Activated CD8-positive, alpha-beta memory T cell treated with anti-CD3 and anti-CD28 coated beads, Interleukin-2, amount 50 U/mL, for 1 hour (primary cell): ENCODE measurements around the gene ZBTB42.

ENCODE experiments used
- DNase-seq: peaks from one replicate; pipeline ENCODE4 v3.0.0-alpha.2; 2020; ENCODE audit errors: extremely low read depth

The ZBTB42 gene

GRCh38 chr14:104800771-104801519, at the start of gene ZBTB42:
TSS of gene ZBTB42 (plus strand) at chr14:104801101. CDS start at chr14:104801198, 97 bp downstream.
- DNase-seq: no peak

- no peak for DNase-seq
These were observed 49.1 kb upstream of the ZBTB42 start for GRCh38 chr14:104751539-104752422.

GRCh38 chr14:104752423-104752734, 48.5 kb upstream of the ZBTB42 start:
- DNase-seq: no peak

GRCh38 chr14:104752735-104753527, 48.0 kb upstream of the ZBTB42 start, which contains the start of gene SIVA1:
TSS of gene SIVA1 (plus strand) at chr14:104753147. CDS start at chr14:104753202, 55 bp downstream.
- DNase-seq: peak; percentile 98

- DNase-seq: no peak
These were observed 47.2 kb upstream of the ZBTB42 start for GRCh38 chr14:104753528-104754212.

GRCh38 chr14:104754213-104754851, 46.6 kb upstream of the ZBTB42 start:
- no peak for DNase-seq

- DNase-seq: no peak
These were observed 45.3 kb upstream of the ZBTB42 start for GRCh38 chr14:104755621-104756020.

- no peak for DNase-seq
These were observed 44.2 kb upstream of the ZBTB42 start for GRCh38 chr14:104756477-104757237.

- no peak for DNase-seq
These were observed 43.7 kb upstream of the ZBTB42 start for GRCh38 chr14:104757238-104757585.

GRCh38 chr14:104757681-104758392, 43.1 kb upstream of the ZBTB42 start:
- no peak for DNase-seq

GRCh38 chr14:104758981-104759969, 41.6 kb upstream of the ZBTB42 start:
- no peak for DNase-seq

GRCh38 chr14:104765517-104765916, 35.4 kb upstream of the ZBTB42 start:
- DNase-seq: no peak

GRCh38 chr14:104766256-104766862, 34.5 kb upstream of the ZBTB42 start:
- no peak for DNase-seq

- no peak for DNase-seq
These were observed 33.9 kb upstream of the ZBTB42 start for GRCh38 chr14:104766863-104767633.

GRCh38 chr14:104767634-104767918, 33.3 kb upstream of the ZBTB42 start:
- DNase-seq: no peak

- peak; percentile 72 for DNase-seq
These were observed 32.2 kb upstream of the ZBTB42 start for GRCh38 chr14:104768437-104769323.
